ENCODE results near the gene COA8.

The COA8 gene

DNA sequence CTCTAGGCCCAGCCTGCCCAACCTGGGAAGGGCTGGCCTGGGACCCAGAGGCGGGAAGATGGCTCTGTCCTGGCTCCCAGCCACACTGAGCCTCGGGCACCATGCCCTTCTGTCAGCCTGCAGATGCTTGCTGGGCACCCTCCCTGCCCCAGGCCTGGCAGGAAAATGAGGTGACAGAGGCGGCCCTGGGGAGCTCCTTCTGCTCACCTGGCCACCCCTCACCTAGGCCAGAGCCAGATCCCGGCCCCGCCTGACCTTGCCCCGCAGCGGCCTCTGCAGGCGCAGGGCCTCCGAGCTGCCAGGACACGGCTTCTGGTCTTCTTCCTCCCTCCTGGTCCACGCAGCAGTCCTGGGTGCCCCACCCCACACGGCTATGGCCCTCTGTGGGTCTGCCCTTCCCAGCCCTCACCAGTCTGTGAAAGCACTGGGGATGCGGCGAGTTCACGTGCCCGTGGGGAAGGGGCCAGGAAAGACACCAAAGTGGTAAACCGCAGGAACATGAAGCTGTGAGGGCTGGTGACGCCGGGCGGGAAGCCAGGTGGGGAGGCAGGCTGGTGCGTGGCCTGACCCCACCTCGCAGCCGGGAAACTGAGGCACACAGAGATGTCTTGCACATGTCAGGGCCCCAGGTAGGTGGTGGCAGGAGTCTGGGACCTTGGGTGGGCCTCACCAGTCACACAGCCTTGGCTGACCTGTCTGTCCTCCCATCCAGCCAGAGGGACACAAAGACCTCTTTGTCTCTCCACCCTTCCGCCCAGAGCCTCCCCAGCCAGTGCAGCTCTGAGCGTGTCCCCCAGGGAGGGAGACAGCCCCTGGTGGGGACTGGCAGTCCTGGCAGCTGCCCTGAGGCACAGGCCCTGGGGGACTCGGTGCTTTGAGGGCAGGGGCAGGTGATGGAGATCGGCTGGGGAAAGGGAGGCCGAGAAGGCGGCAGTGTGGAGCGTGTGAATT is 13.1 kb upstream of the COA8 start:
- DNase-seq (ENCODE audit: low spot score) = no peak

DNA sequence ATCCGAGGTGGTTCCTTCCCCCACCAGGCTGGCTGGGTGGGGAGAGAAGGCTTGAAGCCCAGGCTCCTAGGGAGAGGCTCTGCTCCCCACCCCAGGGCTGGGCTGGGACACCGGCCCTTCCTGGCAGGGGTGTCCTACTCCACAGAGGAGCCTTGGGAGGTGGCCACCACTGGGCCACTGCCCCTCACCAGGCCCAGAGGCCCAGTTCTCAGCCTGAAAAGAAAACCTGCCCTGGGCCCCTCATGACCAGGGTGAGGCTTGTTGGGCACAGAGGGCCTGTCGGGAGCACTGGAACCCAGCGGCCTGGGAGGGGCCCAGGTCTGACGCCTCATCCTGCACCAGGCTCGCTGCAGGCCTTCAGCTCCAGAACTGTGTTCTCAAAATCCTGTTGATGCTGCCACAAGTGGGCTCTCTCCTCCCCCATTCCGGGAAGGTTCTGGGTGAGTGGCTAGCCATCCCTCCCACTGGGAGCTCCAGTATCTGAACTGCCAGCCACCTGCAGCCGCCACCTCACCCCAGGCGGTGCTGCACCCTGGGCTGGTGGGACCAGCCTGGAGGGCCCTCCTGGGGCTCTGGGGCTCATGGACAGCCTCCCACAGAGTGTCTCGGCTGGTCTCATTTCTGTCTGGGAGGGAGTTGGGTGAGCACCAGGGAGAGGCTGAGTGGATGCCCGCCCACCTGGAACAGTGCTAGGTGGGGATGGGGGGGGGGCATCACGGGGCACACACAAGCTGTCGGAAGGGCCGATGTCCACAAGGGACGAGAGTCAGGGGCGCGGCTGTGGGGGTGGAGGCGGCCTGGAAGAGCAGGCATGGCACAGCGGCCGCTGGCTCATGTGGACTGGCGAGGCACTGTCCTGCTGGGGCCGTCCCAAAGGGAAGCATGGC is 12.1 kb upstream of the COA8 start:
- no peak for DNase-seq (ENCODE audit: low spot score)

DNA sequence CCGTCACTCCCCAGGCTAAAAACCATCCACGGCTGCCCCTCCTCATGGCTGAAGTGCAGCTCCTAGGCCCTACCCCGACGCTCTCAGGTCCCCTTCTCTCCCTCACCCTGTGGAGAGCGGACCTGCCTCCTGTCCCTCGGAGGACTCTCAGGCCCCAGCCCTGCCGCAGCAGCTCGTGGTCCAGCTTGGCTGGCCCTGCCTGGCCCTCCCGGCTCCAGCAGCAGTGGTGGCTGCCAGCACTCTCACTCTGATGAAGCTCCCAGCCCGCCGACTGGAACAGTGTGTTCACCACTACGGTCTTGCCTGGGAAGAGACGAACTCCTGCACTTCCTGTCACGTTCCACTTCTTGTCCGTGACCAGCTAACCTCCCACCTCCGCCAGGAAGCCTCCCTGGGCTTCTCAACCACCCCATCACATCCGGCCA is 11.4 kb upstream of the COA8 start:
- no peak for DNase-seq (ENCODE audit: low spot score)

DNA sequence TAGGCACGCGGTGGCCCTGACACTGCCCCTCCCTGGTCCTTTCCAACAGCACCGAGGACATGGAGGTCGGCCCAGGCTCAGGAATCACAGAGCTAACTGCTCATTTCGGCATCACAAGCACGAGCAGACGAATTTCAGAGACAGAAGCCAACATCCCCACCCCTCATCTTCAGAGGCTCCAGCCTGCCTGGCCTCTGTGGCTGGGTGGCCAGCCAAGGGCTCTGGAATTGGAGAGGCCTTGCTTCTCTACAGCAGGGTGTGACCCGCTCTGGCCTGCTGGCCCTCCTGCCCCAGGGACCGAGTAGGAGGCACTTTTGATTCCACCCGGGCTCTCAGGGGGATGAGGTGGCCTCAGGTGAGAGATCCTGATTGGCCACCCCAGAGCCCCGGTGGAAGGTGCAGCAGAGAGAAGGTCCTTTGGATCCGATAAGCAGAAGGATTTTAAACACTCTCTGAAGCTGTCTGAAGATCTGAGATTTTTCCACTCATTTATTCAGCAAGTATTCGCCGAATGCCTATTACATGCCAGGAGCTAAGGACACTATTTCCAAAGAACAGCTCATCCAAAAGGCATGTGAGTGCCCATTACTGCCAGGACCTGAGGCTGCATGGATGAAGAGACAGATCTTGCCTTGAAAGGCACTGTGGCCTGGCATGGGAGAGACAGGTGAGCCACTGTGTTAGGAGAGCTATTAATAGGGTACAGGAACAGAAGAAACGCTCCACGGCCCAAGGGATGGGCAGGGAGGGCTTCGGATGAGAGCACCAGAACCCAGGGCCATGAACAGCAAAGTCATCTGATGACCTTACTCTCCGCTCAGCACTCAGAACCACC is 10.5 kb upstream of the COA8 start:
- no peak for DNase-seq (ENCODE audit: low spot score)

DNA sequence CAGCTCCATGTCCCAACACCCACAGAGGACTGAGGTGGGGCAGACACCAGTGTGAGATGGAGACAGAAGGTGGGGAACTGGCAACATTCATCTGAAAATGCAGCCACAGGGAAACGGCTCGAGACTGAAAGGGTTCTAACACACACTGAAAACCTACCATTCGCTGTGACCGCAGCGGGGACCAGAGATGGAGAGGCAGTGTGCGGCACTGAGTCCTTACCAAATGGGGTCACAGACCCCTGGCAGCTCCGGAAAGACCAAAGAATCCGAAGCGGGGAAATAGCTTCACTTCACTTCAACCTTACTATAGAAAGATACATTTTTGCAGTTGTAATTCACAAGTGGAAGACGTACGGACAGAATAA is 9.9 kb upstream of the COA8 start:
- no peak for DNase-seq (ENCODE audit: low spot score)

DNA sequence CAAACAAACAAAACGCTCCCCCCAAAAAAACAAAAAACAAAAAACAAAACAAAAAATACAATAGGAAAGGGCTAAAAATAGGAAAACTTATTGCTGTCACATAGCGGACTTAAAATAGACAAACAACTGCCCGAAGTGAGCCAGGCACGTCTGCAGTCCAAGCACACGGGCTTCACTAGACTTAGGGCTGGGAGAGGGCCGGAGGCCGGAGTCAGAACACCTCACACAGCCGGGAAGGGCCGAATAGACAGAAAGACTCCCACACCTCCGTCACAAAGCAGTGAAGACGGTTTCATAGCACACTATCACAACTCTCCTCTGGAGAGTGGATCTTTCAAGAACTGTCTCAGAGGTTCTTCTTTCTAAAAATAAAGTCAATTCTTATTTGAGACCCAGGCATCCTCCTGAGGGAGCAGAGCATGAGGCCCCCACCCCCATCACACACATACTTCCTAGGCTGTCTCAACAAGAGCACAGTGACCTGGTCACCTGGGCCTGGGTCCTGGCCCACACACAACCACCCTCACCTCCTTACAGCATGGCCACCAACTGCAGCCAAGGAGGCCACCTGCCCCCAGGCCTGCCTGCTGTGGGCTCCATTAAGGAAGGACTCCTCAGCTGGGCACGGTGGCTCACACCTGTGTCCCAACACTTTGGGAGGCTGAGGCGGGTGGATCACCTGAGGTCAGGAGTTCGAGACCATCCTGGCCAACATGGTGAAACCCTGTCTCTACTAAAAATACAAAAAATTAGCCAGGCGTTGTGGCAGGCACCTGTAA is 7.0 kb upstream of the COA8 start:
- DNase-seq (ENCODE audit: low spot score) = no peak

DNA sequence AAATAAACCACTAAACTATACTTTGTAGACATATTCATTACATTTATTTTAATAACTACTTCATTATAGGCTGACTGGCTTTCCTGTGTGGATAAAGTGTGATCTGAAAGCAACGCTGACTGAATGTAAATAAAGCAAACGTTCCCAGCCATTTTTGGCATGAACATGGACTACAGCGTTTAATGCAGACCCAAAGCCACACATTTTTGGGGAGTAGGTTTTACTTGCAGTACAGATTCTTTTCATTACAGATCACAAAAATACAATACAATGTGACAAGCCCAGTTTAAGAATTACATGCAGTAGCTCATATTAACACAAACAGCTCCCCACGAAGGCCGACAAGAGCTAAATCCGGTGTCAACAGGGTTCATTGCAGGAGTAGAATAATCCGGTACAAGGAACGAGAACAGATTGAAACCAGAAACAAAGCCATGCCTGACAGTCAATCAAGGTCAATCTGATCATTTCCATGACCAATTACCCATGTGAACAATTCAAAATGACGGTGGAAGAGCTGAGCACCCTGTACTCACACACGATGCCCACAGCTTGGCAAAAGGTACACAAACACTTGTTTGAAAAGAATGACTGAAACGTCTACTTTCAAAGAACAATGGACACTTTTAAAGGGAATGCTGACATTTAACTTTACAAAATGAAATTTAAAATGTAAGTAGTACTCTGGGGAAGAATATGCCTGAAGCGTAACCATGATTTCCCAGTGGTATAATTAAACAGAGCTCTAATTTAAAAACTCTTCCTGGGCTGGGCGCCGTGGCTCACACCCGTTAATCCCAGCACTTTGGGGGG is 5.6 kb upstream of the COA8 start:
- no peak for DNase-seq (ENCODE audit: low spot score)

DNA sequence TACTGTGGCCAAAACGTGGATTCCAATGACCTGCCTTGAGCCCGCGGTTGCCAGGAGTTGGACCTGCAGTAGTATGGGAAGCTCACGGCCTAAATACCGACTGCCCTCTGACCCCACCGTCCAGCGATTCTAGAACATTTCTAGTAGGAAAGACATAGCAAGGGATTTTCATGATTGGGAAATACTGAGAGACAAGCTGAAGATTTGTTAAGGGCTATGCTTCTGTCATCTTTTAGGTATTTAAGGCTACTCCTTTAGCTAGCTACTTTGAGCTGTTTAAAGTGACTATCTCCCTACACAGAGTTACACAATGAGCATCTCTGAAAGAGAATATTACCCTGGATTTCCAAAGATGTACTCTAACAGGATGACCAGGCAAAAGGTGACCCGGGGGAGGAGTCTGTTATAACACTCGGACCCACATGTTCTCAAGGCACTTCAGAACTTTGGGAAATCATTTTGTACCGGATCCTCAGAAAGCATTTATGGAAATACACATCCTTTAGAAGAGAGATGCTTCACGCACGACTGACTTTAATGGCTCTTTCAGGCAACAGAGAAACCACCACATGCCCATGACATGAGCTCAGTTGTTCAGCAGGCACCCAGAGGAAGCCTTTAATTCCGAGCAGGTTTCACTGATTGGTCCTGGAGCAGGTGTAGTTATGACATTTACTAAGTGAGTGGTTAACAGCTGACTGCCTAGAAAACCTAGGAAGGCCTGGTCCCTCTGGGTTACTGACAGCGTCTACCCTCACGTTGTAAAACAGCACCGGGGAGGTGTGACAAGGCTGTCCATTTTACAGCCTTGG is 4.5 kb upstream of the COA8 start:
- no peak for DNase-seq (ENCODE audit: low spot score)

DNA sequence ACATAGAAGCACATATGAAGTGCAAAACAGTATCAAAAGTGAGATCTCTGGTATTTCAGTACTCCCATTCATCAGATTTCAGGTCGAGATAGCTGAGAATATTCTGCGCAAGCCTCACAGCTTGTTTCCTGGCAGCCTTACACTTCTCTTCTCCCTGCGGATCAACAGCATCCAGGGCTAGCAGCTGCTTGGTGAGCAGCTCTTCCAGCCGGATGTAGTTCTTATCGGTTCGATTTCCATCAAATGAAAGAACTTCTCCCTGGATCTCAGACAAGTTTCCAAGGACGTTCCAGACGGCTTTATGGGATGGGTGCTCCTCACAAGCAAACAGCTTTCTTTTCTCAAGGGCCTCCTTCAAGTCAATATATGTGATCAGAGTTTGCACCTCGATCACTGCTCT is 3.0 kb upstream of the COA8 start:
- no peak for DNase-seq (ENCODE audit: low spot score)

DNA sequence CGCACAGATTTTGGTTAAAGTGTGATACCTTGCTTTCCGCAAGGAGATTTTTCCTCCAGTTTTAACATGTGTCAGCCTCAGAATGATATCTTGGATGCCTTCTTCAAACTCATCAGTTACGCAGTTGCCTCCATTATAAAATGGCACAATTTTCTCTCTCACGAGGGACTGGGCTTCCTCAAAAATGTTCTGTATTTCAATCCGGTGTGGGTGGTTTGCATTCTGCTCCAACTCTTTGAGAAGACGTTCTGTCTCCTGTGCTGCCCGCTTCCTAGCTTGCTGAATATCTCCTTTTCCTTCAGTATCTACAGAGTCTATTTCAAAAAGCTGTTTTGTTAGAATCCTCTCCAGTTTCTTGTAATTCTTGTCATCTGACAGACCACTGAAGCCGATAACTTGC is 2.1 kb upstream of the COA8 start:
- DNase-seq (ENCODE audit: low spot score) = no peak

DNA sequence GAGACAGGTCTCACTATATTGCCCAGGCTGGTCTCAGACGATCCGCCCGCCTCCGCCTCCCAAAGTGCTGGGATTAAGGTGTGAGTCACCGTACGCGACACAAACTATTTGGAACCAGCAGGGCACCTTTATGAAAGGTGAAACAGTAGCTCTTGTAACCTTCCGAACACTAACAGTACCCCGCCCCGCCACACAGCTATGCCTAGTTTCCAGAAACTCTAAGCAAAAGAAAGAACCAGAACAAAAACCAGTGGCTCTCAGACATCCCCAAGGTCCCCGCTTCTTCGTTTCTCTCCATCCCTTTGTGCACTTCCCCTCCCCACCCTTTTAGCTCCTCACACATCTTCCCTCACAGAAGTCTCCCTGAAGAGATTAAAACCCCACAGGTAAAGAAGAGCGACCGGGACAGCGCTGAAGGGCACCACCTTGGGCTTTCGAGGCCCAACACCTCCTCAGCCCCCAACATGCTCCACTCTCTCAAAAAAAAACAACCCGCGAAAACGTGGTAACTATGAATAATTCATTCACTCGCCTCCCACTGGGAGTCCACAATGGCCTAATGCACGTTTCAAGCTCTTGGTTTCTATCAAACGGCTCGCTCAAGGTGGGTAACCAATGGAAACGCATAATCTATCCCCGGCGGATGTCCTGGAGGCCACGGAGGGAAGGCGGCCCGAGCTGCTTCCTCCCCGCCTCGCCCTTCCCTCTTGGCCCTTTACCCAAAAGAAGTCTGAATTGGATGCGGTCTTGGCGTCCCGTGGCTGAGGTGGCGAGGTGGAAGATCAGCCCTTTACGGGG is 1.2 kb upstream of the COA8 start:
- DNase-seq (ENCODE audit: low spot score) = peak; percentile 67

DNA sequence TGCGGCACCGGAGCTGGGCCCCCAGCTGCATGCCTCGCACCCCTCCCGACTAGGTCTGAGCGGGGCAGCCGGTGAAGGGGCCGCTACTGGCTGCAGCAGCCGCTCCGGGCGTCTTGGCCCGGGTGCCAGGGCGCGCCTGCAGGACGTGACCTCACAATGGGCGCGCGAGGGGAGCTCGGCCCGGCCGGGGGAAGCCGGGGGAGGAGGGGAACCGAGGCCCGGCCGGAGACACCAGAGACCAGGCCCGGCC is 656 bp upstream of the COA8 start:
- DNase-seq (ENCODE audit: low spot score) = no peak

DNA sequence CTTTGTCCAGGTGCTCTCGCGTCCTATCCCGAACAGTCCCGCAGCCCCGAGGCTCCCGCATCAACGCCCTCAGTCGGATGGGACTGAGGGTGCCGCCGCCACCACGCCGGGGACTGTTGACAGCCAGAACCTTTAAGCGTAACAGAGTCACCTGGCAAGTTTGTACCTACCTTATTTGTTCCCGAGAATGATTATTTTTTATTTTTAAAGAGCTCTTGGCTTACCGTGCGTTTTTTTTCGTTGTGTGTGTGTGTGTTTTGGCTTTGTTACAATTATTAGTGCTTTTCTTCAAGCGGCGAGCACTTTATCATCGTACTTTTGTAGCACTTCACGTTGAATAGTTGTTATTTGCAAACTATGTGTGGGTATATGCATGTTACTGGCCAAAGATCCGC is 463 bp downstream of the COA8 start:
- DNase-seq (ENCODE audit: low spot score) = no peak

DNA sequence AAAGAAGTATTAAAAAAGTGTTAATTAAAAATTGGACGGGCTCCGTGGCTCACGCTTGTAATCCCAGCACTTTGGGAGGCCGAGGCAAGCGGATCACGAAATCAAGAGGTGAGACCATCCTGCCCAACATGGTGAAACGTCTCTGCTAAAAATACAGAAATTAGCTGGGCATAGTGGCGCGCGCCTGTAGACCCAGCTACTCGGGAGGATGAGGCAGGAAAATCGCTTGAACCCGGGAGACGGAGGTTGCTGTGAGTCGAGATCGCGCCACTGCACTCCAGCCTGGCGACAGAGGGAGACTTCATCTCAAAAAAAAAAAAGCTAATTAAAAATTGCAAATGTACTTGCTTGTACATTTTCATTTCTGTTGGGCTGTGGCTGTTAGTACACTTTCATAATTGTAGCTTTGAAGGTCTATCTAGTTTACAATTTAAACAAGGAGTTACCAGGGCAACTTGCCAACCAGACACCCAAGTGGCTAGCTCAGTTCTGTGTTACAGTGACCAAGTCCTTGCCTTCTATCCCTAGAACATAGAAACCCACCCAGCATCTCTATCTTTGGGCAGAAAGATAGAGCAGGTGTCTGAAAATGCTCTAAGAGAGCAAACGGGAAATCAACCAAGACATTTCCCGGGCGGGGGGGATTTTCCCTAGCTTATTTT is 1.2 kb downstream of the COA8 start:
- DNase-seq (ENCODE audit: low spot score) = no peak

DNA sequence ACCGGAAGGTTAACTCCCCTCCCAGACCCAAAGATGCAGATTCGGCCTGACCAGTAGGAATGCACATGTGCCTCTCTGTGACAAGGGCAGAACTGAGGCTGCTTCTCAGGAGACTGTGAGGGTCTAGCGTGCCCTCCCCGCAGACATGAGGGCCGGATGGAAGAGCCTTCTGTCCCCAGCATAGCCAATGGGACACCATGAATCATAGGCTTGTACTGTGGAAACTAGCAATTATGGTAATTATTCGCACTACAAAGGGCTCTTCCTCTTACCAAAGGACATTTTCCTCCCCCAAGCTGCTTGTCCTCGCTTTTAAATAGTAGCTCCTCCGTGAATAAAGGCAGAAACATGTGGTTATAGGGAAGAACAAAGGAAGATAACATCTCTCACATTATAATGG is 6.2 kb downstream of the COA8 start:
- DNase-seq (ENCODE audit: low spot score) = no peak

DNA sequence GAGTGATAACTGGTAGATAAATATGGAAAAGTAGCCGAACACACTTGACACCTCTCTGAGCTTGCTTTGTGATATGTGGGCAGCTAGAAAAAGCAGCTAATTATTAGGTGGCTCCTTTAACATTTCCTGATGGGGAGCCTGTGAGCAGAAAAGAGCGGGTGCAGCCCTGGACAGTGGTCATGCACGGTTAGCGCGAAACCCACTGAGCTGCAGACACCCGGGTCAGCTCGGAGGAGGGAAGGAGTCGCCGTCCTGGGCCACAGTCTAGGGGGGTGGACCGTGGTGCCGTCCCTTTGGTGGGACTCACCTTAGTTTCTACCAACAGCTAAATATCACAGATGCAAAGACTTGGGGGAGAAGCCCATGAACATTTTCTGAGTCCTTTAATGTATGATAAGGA is 6.6 kb downstream of the COA8 start:
- DNase-seq (ENCODE audit: low spot score) = no peak

DNA sequence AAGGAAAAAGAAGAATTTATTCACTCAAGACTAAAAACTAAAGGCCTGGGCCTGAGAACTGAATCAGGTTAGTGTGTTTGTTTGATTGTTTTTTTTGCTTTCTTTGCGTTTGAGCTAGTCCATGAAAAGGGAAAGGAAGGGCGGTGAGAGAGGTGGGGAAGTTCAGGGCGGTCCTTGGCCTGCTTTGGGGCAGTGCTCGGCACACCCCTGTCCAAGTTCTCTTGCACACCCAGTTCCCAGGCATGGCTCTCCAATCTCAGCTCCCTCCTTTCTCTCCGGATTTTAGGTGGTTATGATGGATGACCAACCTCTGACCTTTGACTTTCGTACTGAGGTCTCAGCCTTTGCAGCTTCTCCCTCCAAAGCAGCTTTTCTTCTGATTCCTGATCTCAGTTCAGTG is 11.3 kb downstream of the COA8 start:
- no peak for DNase-seq (ENCODE audit: low spot score)

DNA sequence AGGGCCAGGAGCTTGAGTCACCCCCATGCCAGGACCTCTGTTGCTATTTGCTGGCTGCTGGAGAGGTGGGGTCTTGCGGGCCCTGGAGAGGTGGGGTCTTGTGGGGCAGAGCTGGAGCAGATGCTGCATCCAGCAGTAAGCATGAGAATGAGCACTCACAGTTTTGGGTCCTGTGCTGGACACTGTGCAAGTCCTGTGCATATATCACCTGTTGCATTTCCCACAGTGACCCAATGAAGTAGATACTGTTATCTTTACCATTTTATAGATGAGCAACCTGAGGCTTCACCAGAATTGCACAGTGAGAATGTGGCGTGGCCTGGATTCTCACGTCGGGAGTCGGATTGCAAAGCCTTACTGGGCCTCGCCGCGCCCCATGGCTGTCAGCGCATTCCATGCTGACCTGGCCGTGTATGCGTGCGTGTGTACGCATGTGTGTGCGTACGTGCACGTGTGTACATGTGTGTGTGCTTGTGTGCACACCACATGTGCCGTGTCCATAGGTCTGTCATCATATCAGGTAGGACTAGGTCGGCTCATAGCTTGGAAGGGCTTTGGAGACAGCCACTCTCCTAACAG is 12.0 kb downstream of the COA8 start:
- no peak for DNase-seq (ENCODE audit: low spot score)
